Sigmoid colon (tissue), 7 donors: ENCODE results near the gene MDGA2. TPM values are rescaled to one million over a fixed set of nuclear protein-coding genes. Genes with fewer than 3 reads are reported as not detected.

Experiments used
- DNase-seq: peaks from one replicate; pipeline ENCODE4 v3.0.0-alpha.2; 2019
- H3K27ac ChIP-seq, 4 donors: fragments of 200-600 bp; sonication (generic); one replicate each; pipeline ENCODE4 v1.5.1; 2016 to 2019; ENCODE audit warnings: mild to moderate bottlenecking in 1 of 4
- H3K27me3 ChIP-seq, 3 donors: fragments of 200-600 bp; sonication (generic); one replicate each; pipeline ENCODE4 v1.5.1; 2019; ENCODE audit warnings: mild to moderate bottlenecking in 1 of 3
- H3K36me3 ChIP-seq, 4 donors: fragments of 200-600 bp; sonication (generic); one replicate each; pipeline ENCODE4 v1.5.1; 2016 to 2019
- H3K4me1 ChIP-seq, 4 donors: fragments of 200-600 bp; sonication (generic); one replicate each; pipeline ENCODE4 v1.5.1; 2017 to 2019
- H3K4me3 ChIP-seq, 4 donors: fragments of 200-600 bp; sonication (generic); one replicate each; pipeline ENCODE4 v1.5.1; 2017 to 2019; ENCODE audit warnings: mild to moderate bottlenecking in 2 of 4, moderate library complexity in 1 of 4
- H3K9me3 ChIP-seq, 4 donors: fragments of 200-600 bp in 3 of 4; sonication (generic) in 3 of 4; one replicate each; pipeline versions ENCODE4 v1.5.1 to v1.6.1; 2013 to 2019
- EP300 ChIP-seq, 4 donors: sonication (generic); formaldehyde crosslinking; IDR thresholded peaks; one replicate each; pipeline ENCODE4 v1.6.1; 2017; ENCODE audit warnings: antibody characterized with exemption in 4 of 4
- POLR2A ChIP-seq, 2 donors: fragments of 450-650 bp; IDR thresholded peaks; one replicate each; pipeline ENCODE4 v1.6.1; 2016; ENCODE audit warnings: antibody characterized with exemption in 2 of 2, mild to moderate bottlenecking in 2 of 2, moderate library complexity in 2 of 2
- POLR2AphosphoS5 ChIP-seq, 4 donors: sonication (generic); formaldehyde crosslinking; IDR thresholded peaks; one replicate each; pipeline ENCODE4 v1.6.1; 2017; ENCODE audit warnings: antibody characterized with exemption in 4 of 4
- WGBS, 2 donors: extraction: QIAGEN DNeasy Blood & Tissue Kit; methylation state at CpG; one replicate each; pipeline ENCODE4 v1.1.7; 2013; 5-methylcytosine and 5-hydroxymethylcytosine counted together
- intact Hi-C: fragments of 100-400 bp; cut with DNase I; formaldehyde crosslinking; loops from one replicate; pipeline ENCODE4 v1.15.1; 2023
- polyA plus RNA-seq, 3 donors: library from polyadenylated mRNA; stranded (reverse); fragments of 200-250 nt; gene quantifications; one replicate each; pipeline ENCODE4 v1.2.3, GENCODE V29; 2013
- total RNA-seq, 4 donors: library from RNA; depleted of rRNA; stranded (reverse); fragments of >200 nt; gene quantifications; one replicate each; pipeline ENCODE4 v1.1.0, GENCODE V29; 2016
- TF ChIP-seq, protein P1 (sequence below), 4 experiments: fragments of 450-650 bp in 3 of 4; fragments of 200-600 bp in 1 of 4; IDR thresholded peaks; one replicate each; pipeline ENCODE4 v1.5.1; 2016 to 2019; ENCODE audit warnings: antibody characterized with exemption in 4 of 4, mild to moderate bottlenecking in 3 of 4, moderate library complexity in 2 of 4
- donor health status: healthy with polysubstance abuse.
- donor health status: Bipolar disorder and iron deficiency.
- donor health status: healthy.

Gene MDGA2
- total and polyA plus RNA-seq, 7 donors, result under 0.01 to 1.2 (median 0.33) TPM; not detected in 2

DNA sequence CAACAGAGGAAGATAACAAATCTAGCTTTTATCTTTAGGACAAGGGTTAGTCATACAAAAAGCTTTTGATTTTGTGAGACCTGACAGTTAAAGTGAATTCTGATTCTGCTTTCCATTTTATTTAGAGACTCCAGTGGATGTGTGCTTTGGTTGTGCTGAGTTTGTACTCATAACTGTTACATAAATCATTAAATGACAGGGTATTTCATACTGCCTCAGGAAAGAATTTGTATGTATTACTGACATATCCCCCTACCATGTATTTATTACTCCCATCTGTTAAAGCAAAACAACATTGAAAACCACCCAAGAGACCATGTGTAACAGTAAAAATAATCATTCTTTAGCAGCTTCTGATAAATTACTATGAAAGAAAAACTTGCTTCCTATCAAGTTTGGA, 780.9 kb downstream of the MDGA2 start:
- H3K4me3 ChIP-seq, result no peak overlapping the region
- no peaks in the 10 kb centered on the region for H3K27me3 ChIP-seq
- H3K36me3 ChIP-seq, result no peaks in the 10 kb centered on the region
- H3K9me3 ChIP-seq, result no peaks in the 10 kb centered on the region
- no peak for DNase-seq
- TF ChIP-seq POLR2AphosphoS5 (IDR thresholded peaks at IDR 0.05) (no peak), EP300 (IDR thresholded peaks at IDR 0.05) (no peak), POLR2A (IDR thresholded peaks at IDR 0.05) (no peak)
- intact Hi-C loops, result no loop called here
- no peaks in the 10 kb centered on the region for H3K4me1 ChIP-seq
- H3K27ac ChIP-seq, result no peak overlapping the region

DNA sequence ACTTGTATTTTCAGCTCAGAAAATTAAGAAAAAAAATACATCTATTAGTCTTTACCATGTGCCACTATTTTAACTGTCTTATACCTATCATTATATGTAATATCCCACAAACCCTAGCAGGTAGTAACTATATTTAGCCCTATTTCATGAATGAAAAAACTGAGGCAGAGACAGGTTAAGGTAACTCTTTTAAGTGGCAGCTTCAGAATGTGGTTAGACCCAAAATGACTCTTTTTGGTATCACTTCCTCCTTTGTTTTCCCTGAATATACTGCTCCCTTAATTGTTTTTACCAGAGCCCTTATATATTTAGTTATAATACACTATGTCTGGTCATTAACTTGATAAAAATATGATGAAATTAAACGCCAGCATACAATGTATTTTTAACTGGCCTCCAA, 788.3 kb downstream of the MDGA2 start:
- Histone ChIP-seq H3K4me3 (no peak overlapping the region), H3K4me1 (no peaks in the 10 kb centered on the region), H3K9me3 (no peaks in the 10 kb centered on the region), H3K27me3 (no peaks in the 10 kb centered on the region), H3K36me3 (no peaks in the 10 kb centered on the region), H3K27ac (no peak overlapping the region)
- 79 to 80% methylated on average over 1 of the region's 1 CpG for WGBS, 2 donors
- intact Hi-C loops, result no loop called here
- DNase-seq, result no peak
- no peak for TF ChIP-seq POLR2A (IDR thresholded peaks at IDR 0.05)
- TF ChIP-seq, protein P1, sequence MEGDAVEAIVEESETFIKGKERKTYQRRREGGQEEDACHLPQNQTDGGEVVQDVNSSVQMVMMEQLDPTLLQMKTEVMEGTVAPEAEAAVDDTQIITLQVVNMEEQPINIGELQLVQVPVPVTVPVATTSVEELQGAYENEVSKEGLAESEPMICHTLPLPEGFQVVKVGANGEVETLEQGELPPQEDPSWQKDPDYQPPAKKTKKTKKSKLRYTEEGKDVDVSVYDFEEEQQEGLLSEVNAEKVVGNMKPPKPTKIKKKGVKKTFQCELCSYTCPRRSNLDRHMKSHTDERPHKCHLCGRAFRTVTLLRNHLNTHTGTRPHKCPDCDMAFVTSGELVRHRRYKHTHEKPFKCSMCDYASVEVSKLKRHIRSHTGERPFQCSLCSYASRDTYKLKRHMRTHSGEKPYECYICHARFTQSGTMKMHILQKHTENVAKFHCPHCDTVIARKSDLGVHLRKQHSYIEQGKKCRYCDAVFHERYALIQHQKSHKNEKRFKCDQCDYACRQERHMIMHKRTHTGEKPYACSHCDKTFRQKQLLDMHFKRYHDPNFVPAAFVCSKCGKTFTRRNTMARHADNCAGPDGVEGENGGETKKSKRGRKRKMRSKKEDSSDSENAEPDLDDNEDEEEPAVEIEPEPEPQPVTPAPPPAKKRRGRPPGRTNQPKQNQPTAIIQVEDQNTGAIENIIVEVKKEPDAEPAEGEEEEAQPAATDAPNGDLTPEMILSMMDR (IDR thresholded peaks at IDR 0.05), result no peak
- TF ChIP-seq EP300 (IDR thresholded peaks at IDR 0.05), result no peak
- TF ChIP-seq POLR2AphosphoS5 (IDR thresholded peaks at IDR 0.05), result no peak

DNA sequence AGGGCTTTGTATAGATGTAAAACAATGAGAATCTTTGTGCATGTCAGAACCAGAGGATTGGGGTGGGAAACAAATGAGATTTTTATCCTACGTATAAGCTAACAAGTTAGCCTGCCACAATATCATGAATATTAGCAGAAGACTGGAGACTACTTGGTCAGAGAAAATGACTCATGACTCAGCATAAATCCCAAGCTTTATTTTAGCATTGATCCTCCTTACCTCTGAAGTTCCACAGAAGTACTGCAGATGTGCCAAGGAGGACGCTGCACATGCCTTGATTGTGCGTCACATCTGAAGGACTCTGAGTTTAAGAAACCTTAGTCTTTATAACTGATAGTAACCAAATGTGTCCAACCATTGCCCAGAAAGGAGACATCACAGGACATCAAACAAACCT, 789.8 kb downstream of the MDGA2 start:
- no peaks in the 10 kb centered on the region for H3K27me3 ChIP-seq
- WGBS, 2 donors, result 93 to 94% methylated on average over 3 of the region's 3 CpGs
- TF ChIP-seq EP300 (IDR thresholded peaks at IDR 0.05) (no peak), POLR2A (IDR thresholded peaks at IDR 0.05) (no peak), POLR2AphosphoS5 (IDR thresholded peaks at IDR 0.05) (no peak)
- TF ChIP-seq, protein P1 (IDR thresholded peaks at IDR 0.05), result no peak
- H3K36me3 ChIP-seq, result no peaks in the 10 kb centered on the region
- no peak overlapping the region for H3K27ac ChIP-seq
- no peak for DNase-seq
- H3K9me3 ChIP-seq, result no peaks in the 10 kb centered on the region
- H3K4me1 ChIP-seq, result no peaks in the 10 kb centered on the region
- H3K4me3 ChIP-seq, result no peak overlapping the region
- intact Hi-C loops, result no loop called here

GRCh38 chr14:46861753-46862152, 813.7 kb downstream of the MDGA2 start:
- DNase-seq, result no peak
- H3K27ac ChIP-seq, result no peak overlapping the region
- no peak overlapping the region for H3K4me3 ChIP-seq
- H3K9me3 ChIP-seq, result no peaks in the 10 kb centered on the region
- intact Hi-C loops, result no loop called here
- H3K4me1 ChIP-seq, result no peaks in the 10 kb centered on the region
- H3K27me3 ChIP-seq, result no peaks in the 10 kb centered on the region
- H3K36me3 ChIP-seq, result no peaks in the 10 kb centered on the region
- no peak for TF ChIP-seq POLR2AphosphoS5 (IDR thresholded peaks at IDR 0.05)
- TF ChIP-seq POLR2A (IDR thresholded peaks at IDR 0.05), result no peak
- no peak for TF ChIP-seq EP300 (IDR thresholded peaks at IDR 0.05)
- TF ChIP-seq, protein P1 (IDR thresholded peaks at IDR 0.05), result no peak

- DNase-seq, result no peak
- Histone ChIP-seq H3K4me3 (no peak overlapping the region), H3K27me3 (no peaks in the 10 kb centered on the region), H3K4me1 (no peaks in the 10 kb centered on the region), H3K9me3 (no peaks in the 10 kb centered on the region), H3K36me3 (no peaks in the 10 kb centered on the region), H3K27ac (no peak overlapping the region)
- intact Hi-C loops, result no loop called here
- TF ChIP-seq POLR2A (IDR thresholded peaks at IDR 0.05), result no peak
- TF ChIP-seq, protein P1 (IDR thresholded peaks at IDR 0.05), result no peak
- no peak for TF ChIP-seq EP300 (IDR thresholded peaks at IDR 0.05)
- no peak for TF ChIP-seq POLR2AphosphoS5 (IDR thresholded peaks at IDR 0.05)
- 88 to 89% methylated on average over 11 of the region's 11 CpGs for WGBS, 2 donors
These were observed 834.3 kb downstream of the MDGA2 start for GRCh38 chr14:46840944-46841720.
